ENCODE measurements around the gene SHROOM1. TPM values are rescaled to one million over a fixed set of nuclear protein-coding genes. Genes with fewer than 3 reads are reported as not detected.
A peak's percentile ranks its signal among the peaks of the same experiment; 100 is the strongest.

SHROOM1 gene
- total and polyA plus RNA-seq, 2 of the 8 experiments (the other 6 are each of a cell fraction or from before 2014, with no cell fraction given): 3.9 to 5.2 TPM

DNA sequence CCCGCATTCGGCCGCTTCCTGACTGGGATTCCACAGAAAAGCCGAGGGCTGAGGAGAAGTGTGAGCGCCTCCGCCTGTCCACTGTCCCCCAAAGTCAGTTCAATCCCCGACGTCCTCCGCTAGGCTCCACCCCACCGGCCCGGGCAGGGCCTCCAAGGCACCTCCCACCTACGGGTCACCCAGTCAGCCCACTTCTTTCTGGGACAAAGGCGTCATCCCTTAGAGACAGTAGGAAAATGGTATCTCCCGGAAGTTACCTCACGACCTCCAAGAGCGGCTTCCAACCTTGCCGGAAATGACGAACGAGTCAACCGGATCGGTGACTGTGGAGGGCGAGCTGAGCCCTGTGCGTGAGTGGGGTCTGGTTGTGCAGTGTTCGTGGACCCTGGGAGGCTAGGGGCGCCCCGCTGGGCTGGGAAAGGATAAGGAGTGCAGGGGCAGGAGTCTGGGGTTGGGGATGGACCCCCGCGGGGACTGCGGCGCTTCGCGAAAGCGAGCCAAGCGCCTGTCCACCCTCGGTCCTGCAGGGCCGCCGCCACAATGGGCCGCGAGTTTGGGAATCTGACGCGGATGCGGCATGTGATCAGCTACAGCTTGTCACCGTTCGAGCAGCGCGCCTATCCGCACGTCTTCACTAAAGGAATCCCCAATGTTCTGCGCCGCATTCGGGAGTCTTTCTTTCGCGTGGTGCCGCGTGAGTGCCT lies 36.0 kb upstream of the SHROOM1 start, which contains the start of the genes GDF9 and UQCRQ (continued):
- TF ChIP-seq, protein P1, sequence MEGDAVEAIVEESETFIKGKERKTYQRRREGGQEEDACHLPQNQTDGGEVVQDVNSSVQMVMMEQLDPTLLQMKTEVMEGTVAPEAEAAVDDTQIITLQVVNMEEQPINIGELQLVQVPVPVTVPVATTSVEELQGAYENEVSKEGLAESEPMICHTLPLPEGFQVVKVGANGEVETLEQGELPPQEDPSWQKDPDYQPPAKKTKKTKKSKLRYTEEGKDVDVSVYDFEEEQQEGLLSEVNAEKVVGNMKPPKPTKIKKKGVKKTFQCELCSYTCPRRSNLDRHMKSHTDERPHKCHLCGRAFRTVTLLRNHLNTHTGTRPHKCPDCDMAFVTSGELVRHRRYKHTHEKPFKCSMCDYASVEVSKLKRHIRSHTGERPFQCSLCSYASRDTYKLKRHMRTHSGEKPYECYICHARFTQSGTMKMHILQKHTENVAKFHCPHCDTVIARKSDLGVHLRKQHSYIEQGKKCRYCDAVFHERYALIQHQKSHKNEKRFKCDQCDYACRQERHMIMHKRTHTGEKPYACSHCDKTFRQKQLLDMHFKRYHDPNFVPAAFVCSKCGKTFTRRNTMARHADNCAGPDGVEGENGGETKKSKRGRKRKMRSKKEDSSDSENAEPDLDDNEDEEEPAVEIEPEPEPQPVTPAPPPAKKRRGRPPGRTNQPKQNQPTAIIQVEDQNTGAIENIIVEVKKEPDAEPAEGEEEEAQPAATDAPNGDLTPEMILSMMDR (IDR thresholded peaks at IDR 0.05; ENCODE audit: control extremely low read depth in 1 of 3, insufficient read depth in 1 of 3, low read depth in 1 of 3, low read length in 3 of 3): peak; percentile 32 to 50 (median 44)
- TF ChIP-seq RBBP5 (IDR thresholded peaks at IDR 0.05; ENCODE audit: borderline replicate concordance, low read depth, low read length) (no peak), SIRT6 (IDR thresholded peaks at IDR 0.05; ENCODE audit: low read length) (no peak), TCF12 (IDR thresholded peaks at IDR 0.05; ENCODE audit: low read depth, low read length) (0 out of 2 replicates have a peak, but pooled peaks have one; percentile 5), GTF2F1 (IDR thresholded peaks at IDR 0.05; ENCODE audit: borderline replicate concordance, low read depth, low read length) (0 out of 2 replicates have a peak, but pooled peaks have one; percentile 9), MAFK (IDR thresholded peaks at IDR 0.05; ENCODE audit: low read depth, low read length) (no peak), POLR2A (IDR thresholded peaks at IDR 0.05; ENCODE audit: control extremely low read depth in 1 of 2, low read depth in 2 of 2, low read length in 2 of 2) (peak; percentile 82 to 93; a peak in 2 of 3 replicates), SIN3A (conservative IDR thresholded peaks at IDR 0.05 in 1 of 2, IDR thresholded peaks at IDR 0.05 in 1 of 2; ENCODE audit: low read depth in 1 of 2, low read length in 2 of 2) (peak; percentile 77 to 79; a peak in 2 of 4 replicates), PHF8 (conservative IDR thresholded peaks at IDR 0.05; ENCODE audit: low read depth, low read length) (peak; percentile 95), TBP (IDR thresholded peaks at IDR 0.05; ENCODE audit: low read depth, low read length) (peak; percentile 84), HDAC2 (IDR thresholded peaks at IDR 0.05; ENCODE audit: borderline replicate concordance in 1 of 2, low read depth in 2 of 2, low read length in 2 of 2) (no peak; a peak in 1 of 4 replicates)
- TF ChIP-seq, protein P2, sequence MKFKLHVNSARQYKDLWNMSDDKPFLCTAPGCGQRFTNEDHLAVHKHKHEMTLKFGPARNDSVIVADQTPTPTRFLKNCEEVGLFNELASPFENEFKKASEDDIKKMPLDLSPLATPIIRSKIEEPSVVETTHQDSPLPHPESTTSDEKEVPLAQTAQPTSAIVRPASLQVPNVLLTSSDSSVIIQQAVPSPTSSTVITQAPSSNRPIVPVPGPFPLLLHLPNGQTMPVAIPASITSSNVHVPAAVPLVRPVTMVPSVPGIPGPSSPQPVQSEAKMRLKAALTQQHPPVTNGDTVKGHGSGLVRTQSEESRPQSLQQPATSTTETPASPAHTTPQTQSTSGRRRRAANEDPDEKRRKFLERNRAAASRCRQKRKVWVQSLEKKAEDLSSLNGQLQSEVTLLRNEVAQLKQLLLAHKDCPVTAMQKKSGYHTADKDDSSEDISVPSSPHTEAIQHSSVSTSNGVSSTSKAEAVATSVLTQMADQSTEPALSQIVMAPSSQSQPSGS (IDR thresholded peaks at IDR 0.05; ENCODE audit: low read length): 0 out of 2 replicates have a peak, but pooled peaks have one; percentile 53

All from H1 (cell line).